ENCODE measurements around the gene CCDC200.
"Not testable (repeated sequence)": the region's sequence is repeated elsewhere in the genome, so short reads cannot be mapped to it uniquely, and the experiment has no call there.

Gene CCDC200

DNA sequence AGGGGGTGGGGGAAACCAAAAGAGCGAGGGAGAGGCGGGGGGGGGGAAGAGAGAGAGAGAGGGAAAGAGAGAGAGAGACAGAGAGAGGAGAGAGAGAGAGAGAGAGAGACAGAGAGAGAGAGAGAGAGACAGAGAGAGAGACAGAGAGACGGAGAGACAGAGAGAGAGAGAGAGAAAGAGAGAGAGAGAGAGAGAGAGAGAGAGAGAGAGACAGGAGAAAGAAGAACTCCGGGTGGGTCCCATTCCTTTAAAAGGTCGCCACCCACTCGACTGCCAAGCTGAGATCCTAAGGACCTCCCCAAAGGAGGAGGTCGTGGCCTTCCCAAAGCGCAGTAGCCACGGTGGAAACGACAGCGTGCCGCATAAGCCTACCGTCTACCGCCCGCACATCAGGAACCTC lies 4.8 kb upstream of the CCDC200 start:
- WGBS, 2 donors (ENCODE audit: extremely low coverage in 2 of 2, insufficient read length in 2 of 2, insufficient replicate concordance in 1 of 2), result no CpG with 5 or more reads among the region's 15 CpGs
- H3K4me2 ChIP-seq (ENCODE audit: insufficient read depth, low read length, poor library complexity, severe bottlenecking); H4K91ac ChIP-seq (ENCODE audit: low read depth, low read length, poor library complexity); H3K4me3 ChIP-seq (ENCODE audit: low read length in 2 of 2); H3K36me3 ChIP-seq (replicated peaks in 1 of 2; ENCODE audit: control insufficient read depth in 2 of 2, insufficient read depth in 2 of 2, low read length in 2 of 2); H3K4ac ChIP-seq (ENCODE audit: low read length); H2AK5ac ChIP-seq (ENCODE audit: low read depth, low read length); H2BK15ac ChIP-seq (ENCODE audit: low read length); H2AFZ ChIP-seq (ENCODE audit: low read length); H3K9me3 ChIP-seq (replicated peaks in 1 of 2; ENCODE audit: control insufficient read depth in 2 of 2, insufficient read depth in 1 of 2, low read depth in 1 of 2, low read length in 2 of 2); H2BK5ac ChIP-seq (ENCODE audit: low read length); H3K4me1 ChIP-seq (ENCODE audit: control insufficient read depth in 2 of 2, insufficient read depth in 1 of 2, low read depth in 1 of 2, low read length in 2 of 2); H2BK12ac ChIP-seq (ENCODE audit: low read length); H3K27me3 ChIP-seq (ENCODE audit: control insufficient read depth in 3 of 3, insufficient read depth in 3 of 3, low read depth in 1 of 3, low read length in 3 of 3); H3K18ac ChIP-seq (ENCODE audit: low read length); DNase-seq (ENCODE audit: low spot score); H3K23ac ChIP-seq (ENCODE audit: low read depth, low read length, poor library complexity); H3K14ac ChIP-seq (ENCODE audit: low read length); H3K79me1 ChIP-seq (ENCODE audit: low read depth, low read length); H3K9ac ChIP-seq (ENCODE audit: low read depth, low read length, poor library complexity); H3K27ac ChIP-seq (replicated peaks; ENCODE audit: low read length); H2BK120ac ChIP-seq (ENCODE audit: low read depth, low read length); H4K8ac ChIP-seq (ENCODE audit: low read depth, low read length): not testable (repeated sequence)

DNA sequence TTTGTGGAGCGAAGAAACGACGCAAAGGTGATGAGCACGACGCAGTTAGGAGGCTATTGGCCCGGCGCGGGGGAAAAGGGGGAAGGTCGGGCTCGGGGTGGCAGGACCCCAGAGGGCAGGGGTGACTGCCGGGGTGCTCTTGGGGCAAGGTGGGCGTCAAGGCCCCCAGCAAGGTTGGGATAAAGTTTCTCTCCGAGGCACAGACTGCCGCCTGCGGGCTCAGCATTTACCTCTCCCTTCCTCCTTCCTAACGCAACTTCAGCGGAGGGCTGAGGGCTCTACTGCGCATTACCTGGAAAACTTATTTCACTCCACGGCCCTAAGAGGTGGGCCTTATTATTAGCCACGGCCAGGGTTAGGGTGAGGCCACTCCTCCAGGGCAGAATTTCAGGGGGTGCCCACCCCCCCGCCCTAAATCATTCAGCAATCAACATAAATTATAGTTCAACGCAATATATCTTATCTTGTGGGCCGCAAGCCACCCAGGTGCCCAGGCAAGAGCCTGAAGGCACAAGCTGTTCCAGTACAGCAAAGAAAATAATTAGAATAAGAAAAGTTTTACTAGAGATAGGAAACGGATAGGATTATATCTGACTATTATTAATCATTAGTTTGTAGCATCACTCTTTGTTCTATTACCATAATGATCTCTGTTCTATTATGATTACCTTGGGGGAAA lies 3.7 kb upstream of the CCDC200 start:
- H2BK12ac ChIP-seq (ENCODE audit: low read length); H3K18ac ChIP-seq (ENCODE audit: low read length); H2BK5ac ChIP-seq (ENCODE audit: low read length); H3K9ac ChIP-seq (ENCODE audit: low read depth, low read length, poor library complexity); H3K23ac ChIP-seq (ENCODE audit: low read depth, low read length, poor library complexity); H2BK15ac ChIP-seq (ENCODE audit: low read length); H3K14ac ChIP-seq (ENCODE audit: low read length); H3K27ac ChIP-seq (replicated peaks; ENCODE audit: low read length); H3K9me3 ChIP-seq (replicated peaks in 1 of 2; ENCODE audit: control insufficient read depth in 2 of 2, insufficient read depth in 1 of 2, low read depth in 1 of 2, low read length in 2 of 2); H2BK120ac ChIP-seq (ENCODE audit: low read depth, low read length); H4K91ac ChIP-seq (ENCODE audit: low read depth, low read length, poor library complexity); H3K27me3 ChIP-seq (ENCODE audit: control insufficient read depth in 3 of 3, insufficient read depth in 3 of 3, low read depth in 1 of 3, low read length in 3 of 3); H3K79me1 ChIP-seq (ENCODE audit: low read depth, low read length); DNase-seq (ENCODE audit: low spot score); H3K36me3 ChIP-seq (replicated peaks in 1 of 2; ENCODE audit: control insufficient read depth in 2 of 2, insufficient read depth in 2 of 2, low read length in 2 of 2); H3K4me1 ChIP-seq (ENCODE audit: control insufficient read depth in 2 of 2, insufficient read depth in 1 of 2, low read depth in 1 of 2, low read length in 2 of 2); H2AK5ac ChIP-seq (ENCODE audit: low read depth, low read length); H2AFZ ChIP-seq (ENCODE audit: low read length); H3K4me3 ChIP-seq (ENCODE audit: low read length in 2 of 2); H3K4ac ChIP-seq (ENCODE audit: low read length); H4K8ac ChIP-seq (ENCODE audit: low read depth, low read length); H3K4me2 ChIP-seq (ENCODE audit: insufficient read depth, low read length, poor library complexity, severe bottlenecking): not testable (repeated sequence)
- no CpG with 5 or more reads among the region's 24 CpGs for WGBS, 2 donors (ENCODE audit: extremely low coverage in 2 of 2, insufficient read length in 2 of 2, insufficient replicate concordance in 1 of 2)

DNA sequence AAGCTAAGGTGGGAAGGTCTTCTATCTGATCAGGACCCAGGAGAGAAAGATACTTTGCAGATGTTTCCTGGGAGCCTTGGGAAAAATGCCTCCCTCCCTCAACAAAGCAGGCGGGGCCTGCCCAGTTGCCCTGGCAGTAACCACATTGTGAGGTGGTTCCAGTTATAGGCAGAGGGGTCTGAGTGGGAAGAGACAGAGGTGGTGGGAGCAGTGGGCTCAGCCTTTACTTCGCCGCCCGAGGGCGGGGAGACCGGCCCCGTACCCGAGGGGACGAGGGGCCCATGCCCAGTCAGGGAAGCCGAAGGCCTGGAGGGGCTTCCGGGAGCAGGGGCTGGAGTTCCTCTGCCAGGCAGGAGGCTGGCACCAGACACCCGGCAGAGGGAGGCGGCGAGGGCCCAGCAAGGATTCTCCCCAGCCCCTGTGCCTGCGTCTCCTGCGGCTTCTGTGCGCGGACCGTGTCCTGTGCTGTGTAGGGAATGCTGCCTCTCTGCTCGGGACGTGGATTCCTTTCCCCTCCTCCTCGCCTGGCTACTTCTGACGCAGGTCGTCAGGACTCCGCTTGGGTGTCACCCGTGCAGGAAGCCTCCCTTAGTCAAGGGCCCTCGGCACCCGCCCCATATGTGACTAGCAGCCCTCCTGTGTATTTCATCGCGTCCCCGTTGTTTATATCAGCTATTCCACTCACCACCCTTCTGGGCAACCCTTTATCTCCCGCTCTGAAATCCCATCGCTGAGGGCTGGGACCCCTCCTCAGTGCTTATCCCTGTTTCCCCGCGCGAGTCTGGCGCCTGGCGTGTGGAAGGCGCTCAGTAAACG lies 3.0 kb upstream of the CCDC200 start:
- not testable (repeated sequence) for H3K4me2 ChIP-seq (ENCODE audit: insufficient read depth, low read length, poor library complexity, severe bottlenecking)

DNA sequence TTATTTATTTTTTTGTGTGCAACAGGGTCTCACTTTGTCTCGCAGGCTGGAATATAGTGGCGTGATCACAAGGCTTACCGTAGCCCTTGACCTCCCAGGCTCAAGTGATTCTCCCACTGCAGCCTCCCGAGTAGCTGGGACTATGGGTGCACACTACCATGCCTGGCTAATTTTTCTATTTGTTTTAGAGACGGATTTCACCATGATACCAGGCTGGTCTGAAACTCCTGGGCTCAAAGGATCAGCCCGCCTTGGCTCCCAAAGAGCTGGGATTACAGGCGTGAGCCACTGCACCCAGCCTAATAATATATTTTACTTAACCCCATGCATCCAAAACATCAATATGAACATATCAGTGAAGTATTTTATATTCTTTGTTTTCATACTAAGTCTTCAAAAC lies 2.0 kb downstream of the CCDC200 start:
- Histone ChIP-seq H3K4me2 (ENCODE audit: insufficient read depth, low read length, poor library complexity, severe bottlenecking) (no peak overlapping the region), H3K36me3 (replicated peaks in 1 of 2; ENCODE audit: control insufficient read depth in 2 of 2, insufficient read depth in 2 of 2, low read length in 2 of 2) (no peaks in the 10 kb centered on the region), H2AFZ (ENCODE audit: low read length) (no peak overlapping the region), H2AK5ac (ENCODE audit: low read depth, low read length) (no peak overlapping the region), H2BK5ac (ENCODE audit: low read length) (no peak overlapping the region), H3K79me1 (ENCODE audit: low read depth, low read length) (no peaks in the 10 kb centered on the region), H2BK12ac (ENCODE audit: low read length) (no peak overlapping the region), H3K9me3 (replicated peaks in 1 of 2; ENCODE audit: control insufficient read depth in 2 of 2, insufficient read depth in 1 of 2, low read depth in 1 of 2, low read length in 2 of 2) (no peaks in the 10 kb centered on the region), H3K27ac (replicated peaks; ENCODE audit: low read length) (no peak overlapping the region), H4K8ac (ENCODE audit: low read depth, low read length) (no peak overlapping the region), H2BK15ac (ENCODE audit: low read length) (no peak overlapping the region), H3K27me3 (ENCODE audit: control insufficient read depth in 3 of 3, insufficient read depth in 3 of 3, low read depth in 1 of 3, low read length in 3 of 3) (no peaks in the 10 kb centered on the region), H3K23ac (ENCODE audit: low read depth, low read length, poor library complexity) (no peak overlapping the region), H3K4ac (ENCODE audit: low read length) (no peak overlapping the region), H3K4me3 (ENCODE audit: low read length in 2 of 2) (no peak overlapping the region), H3K14ac (ENCODE audit: low read length) (no peak overlapping the region), H4K91ac (ENCODE audit: low read depth, low read length, poor library complexity) (no peak overlapping the region), H2BK120ac (ENCODE audit: low read depth, low read length) (no peak overlapping the region), H3K9ac (ENCODE audit: low read depth, low read length, poor library complexity) (no peak overlapping the region), H3K18ac (ENCODE audit: low read length) (no peak overlapping the region), H3K4me1 (ENCODE audit: control insufficient read depth in 2 of 2, insufficient read depth in 1 of 2, low read depth in 1 of 2, low read length in 2 of 2) (no peaks in the 10 kb centered on the region)
- DNase-seq (ENCODE audit: low spot score), result no peak
- no CpG with 5 or more reads among the region's 7 CpGs for WGBS, 2 donors (ENCODE audit: extremely low coverage in 2 of 2, insufficient read length in 2 of 2, insufficient replicate concordance in 1 of 2)

More for the DNA sequence above, 3.0 kb upstream of the CCDC200 start:
- not testable (repeated sequence) for H3K79me1 ChIP-seq (ENCODE audit: low read depth, low read length); H4K91ac ChIP-seq (ENCODE audit: low read depth, low read length, poor library complexity); H2AK5ac ChIP-seq (ENCODE audit: low read depth, low read length); H3K9me3 ChIP-seq (replicated peaks in 1 of 2; ENCODE audit: control insufficient read depth in 2 of 2, insufficient read depth in 1 of 2, low read depth in 1 of 2, low read length in 2 of 2); H2BK15ac ChIP-seq (ENCODE audit: low read length); H3K4me1 ChIP-seq (ENCODE audit: control insufficient read depth in 2 of 2, insufficient read depth in 1 of 2, low read depth in 1 of 2, low read length in 2 of 2); H3K14ac ChIP-seq (ENCODE audit: low read length); H2BK5ac ChIP-seq (ENCODE audit: low read length); H3K27me3 ChIP-seq (ENCODE audit: control insufficient read depth in 3 of 3, insufficient read depth in 3 of 3, low read depth in 1 of 3, low read length in 3 of 3); H3K4me3 ChIP-seq (ENCODE audit: low read length in 2 of 2); H2BK120ac ChIP-seq (ENCODE audit: low read depth, low read length); H3K36me3 ChIP-seq (replicated peaks in 1 of 2; ENCODE audit: control insufficient read depth in 2 of 2, insufficient read depth in 2 of 2, low read length in 2 of 2); H3K18ac ChIP-seq (ENCODE audit: low read length); H3K9ac ChIP-seq (ENCODE audit: low read depth, low read length, poor library complexity); H3K27ac ChIP-seq (replicated peaks; ENCODE audit: low read length); H2AFZ ChIP-seq (ENCODE audit: low read length); H4K8ac ChIP-seq (ENCODE audit: low read depth, low read length); H3K4ac ChIP-seq (ENCODE audit: low read length); H2BK12ac ChIP-seq (ENCODE audit: low read length); H3K23ac ChIP-seq (ENCODE audit: low read depth, low read length, poor library complexity); DNase-seq (ENCODE audit: low spot score)
- no CpG with 5 or more reads among the region's 40 CpGs for whole genome bisulfite sequencing, 2 donors (ENCODE audit: extremely low coverage in 2 of 2, insufficient read length in 2 of 2, insufficient replicate concordance in 1 of 2)
